HG02642 (cell line): ENCODE results near the gene CACNA2D3.
"Not testable (repeated sequence)": the region's sequence is repeated elsewhere in the genome, so short reads cannot be mapped to it uniquely, and the experiment has no call there.

Source experiments
- ATAC-seq: cut with Tn5 transposase; IDR thresholded peaks from one replicate; pipeline ENCODE4 v1.9.1; 2021; ENCODE audit warnings: mild to moderate bottlenecking; ENCODE audit not compliant: unreplicated experiment, poor library complexity

CACNA2D3 gene

DNA sequence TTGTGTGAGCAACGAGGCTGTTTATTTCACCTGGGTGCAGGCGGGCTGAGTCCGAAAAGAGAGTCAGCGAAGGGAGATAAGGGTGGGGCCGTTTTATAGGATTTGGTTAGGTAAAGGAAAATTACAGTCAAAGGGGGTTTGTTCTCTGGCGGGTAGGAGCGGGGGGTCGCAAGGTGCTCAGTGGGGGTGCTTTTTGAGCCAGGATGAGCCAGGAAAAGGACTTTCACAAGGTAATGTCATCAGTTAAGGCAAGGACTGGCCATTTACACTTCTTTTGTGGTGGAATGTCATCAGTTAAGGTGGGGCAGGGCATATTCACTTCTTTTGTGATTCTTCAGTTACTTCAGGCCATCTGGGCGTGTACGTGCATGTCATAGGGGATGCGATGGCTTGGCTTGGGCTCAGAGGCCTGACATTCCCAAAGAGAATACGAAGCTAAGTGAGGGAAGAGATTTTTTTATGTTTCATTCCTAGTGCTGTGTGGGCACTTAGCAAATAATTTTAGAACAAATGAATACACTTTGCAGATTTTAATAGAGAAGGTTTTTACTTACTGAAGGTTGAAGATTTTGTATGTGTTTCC lies 517.5 kb downstream of the CACNA2D3 start:
- ATAC-seq = not testable (repeated sequence)

DNA sequence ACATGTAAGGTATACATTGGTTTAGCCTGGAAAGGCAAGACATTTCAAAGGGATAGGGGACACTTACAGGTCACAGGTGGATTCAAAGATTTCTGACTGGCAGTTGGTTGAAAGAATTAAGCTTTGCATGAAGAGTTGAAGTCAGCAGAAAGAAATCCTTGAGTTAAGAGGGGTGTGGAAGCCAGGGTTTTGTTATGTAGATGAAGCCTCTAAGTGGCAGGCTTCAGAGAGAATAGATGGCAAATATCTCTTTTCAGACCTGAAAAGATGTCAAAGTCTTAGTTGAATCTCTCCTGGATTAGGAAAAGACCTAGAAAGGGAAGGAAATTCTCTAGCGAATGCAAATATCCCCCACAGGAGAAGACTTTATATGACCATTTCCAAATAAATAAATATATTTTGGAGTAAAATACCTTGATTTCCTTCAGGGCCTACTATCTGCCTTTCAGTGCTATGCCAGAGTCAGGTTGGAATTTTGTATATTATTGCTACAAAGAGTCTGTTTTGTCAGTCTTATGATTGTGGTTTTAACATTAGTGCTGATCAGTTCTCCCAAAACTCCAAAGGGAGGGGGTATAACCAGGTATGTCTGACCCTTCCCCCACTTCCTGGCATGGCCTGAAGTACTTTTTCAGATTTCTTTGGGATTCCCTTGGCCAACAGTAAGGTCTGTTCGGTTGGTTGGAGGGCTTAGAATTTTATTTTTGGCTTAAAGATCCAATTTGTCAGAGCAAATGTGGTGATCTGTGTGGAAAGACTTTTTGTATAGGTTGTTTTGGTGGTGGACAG lies 519.1 kb downstream of the CACNA2D3 start:
- ATAC-seq = no peak

DNA sequence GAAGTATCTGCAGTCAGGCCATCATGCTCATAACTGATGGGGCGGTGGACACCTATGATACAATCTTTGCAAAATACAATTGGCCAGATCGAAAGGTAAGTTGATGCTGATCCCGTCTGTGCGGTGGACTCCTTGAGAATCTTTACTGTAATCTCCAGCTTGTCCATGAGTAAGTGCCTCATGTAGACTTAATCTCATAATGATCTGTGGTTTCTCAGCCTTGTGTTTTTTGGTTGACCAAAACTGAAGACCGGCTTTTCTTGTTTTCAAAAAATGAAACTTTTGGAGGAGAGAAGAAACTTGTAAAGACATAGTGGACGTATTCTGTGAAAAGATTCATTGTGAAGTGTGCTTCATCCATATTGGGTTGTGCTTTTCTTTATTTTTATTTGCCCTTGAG lies 519.8 kb downstream of the CACNA2D3 start:
- no peak for ATAC-seq

DNA sequence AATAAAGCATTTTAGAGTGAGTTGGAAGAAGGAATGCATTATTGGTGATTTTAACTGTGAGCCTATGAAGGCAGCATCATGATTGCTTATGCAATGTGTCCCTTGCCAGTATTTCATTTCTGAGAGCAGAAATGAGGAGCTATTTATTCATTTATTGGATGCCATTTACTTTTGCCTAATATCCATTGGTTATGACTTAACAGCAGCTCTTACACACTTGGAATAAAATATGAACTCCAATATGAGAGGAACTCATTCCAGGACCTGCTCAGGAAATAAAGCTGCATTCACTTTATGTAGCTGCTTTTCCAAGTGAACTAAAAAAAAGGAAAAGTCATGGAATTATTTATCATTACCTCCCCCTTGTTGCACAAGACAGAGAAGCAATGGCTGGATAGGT lies 525.4 kb downstream of the CACNA2D3 start:
- ATAC-seq = no peak

DNA sequence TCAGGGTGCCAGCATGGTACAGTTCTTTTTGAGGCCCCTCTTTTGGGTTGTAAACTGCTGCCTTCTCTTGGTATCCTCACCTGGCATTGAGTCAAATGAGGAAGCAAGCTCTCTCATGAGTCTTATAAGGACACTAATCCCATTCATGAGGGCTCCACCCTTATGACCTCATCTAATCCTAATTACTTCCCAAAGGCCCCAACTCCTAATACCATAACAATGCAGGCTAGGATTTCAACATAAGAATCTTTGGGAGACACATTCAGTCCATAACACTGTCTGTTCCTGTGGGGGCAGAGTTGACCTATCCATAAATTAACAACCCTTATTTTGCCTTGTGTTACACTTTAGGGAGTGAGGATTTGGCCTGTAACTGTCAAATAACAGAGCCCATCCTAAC lies 527.2 kb downstream of the CACNA2D3 start:
- ATAC-seq = no peak

DNA sequence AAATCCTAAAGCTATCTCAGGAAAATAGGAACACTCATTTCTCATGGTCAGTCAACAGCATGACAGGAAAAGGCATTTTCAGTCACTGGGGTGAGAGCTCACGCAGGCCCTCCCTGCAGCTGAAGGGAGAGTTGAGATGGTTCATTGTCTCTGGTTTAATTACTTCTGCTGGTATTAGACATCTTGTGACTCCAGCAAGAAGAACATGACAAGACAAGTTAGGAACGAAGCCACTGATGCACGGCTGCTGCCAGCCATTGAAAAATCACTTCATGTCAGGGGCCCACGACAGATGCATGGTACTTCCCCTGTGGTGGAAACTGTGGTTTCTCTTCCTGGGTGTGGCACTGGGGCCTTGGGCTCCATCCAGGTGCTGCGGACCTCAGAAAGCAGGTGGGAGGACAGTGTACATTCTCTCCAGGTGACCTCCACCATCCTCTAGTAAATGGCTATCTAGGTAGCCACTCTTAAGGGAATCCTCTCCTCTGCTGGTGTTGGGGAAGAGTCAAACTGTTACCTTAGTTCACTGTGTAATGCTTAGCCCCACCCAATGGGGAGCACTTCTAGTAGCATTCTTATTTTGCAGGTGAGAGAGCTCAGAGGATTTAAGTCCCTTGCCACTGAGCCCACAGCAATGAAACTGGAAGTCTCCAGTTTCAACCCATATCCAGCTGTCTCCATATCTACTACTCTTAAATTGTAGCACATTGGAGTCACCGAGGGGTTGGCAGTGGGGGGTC lies 531.3 kb downstream of the CACNA2D3 start:
- no peak for ATAC-seq

DNA sequence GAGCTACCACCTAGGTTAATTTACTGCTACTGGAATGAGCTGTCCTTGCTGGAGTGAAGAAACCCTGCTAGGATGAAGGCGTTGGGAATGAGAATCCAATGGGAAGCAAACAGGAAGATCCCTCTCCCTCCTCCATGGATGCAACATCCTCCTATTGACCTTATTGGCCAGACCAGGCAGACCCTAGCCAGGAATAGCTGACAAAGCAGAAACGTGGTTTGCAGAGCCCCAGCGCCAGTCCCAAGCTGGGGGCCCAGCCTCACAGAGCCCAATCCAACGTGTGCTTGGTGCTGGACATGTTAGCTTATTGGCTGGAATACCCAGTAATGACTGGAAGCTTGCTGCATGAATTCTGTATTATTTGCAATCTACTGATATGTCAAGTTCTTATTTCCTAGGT lies 532.4 kb downstream of the CACNA2D3 start:
- no peak for ATAC-seq

DNA sequence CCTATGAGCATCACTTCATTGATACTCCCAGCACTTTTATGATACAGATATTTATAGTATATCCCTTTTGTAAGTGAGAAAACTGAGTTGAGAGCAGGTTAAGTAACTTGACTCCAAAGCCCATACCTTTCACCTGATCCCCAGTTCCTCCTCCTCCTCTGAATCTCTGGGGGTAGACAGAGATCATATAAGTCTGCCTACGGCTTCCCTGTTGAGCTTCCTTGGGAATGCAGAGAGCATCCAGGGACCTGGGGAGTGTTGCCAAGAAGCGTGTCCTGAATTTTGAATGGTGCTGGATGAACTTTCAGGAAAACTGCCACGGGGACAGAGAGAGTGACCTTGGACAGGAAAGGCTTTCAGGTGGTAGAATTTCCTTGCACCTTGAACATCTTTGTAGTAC lies 537.0 kb downstream of the CACNA2D3 start:
- ATAC-seq = no peak

DNA sequence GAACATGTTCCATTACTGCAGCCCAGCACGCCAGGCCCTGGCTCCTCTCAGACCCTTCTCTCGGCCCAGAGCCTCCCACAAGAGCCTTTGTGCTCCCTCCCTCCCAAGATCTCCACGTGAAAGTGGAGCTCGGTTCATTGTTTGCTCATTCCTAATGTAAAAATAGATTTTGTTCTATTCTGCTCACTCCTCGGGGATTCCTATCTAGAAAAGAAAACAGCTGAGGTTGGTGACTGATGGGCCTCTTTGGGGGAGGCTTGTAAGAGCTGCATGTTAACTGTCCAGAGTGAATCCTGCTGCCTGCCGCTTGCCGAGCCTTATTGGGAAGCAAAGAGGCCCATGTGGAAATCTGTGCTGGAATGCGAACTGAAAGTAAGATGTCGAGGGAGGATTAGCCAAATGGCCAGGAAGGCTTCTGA lies 538.4 kb downstream of the CACNA2D3 start:
- no peak for ATAC-seq

DNA sequence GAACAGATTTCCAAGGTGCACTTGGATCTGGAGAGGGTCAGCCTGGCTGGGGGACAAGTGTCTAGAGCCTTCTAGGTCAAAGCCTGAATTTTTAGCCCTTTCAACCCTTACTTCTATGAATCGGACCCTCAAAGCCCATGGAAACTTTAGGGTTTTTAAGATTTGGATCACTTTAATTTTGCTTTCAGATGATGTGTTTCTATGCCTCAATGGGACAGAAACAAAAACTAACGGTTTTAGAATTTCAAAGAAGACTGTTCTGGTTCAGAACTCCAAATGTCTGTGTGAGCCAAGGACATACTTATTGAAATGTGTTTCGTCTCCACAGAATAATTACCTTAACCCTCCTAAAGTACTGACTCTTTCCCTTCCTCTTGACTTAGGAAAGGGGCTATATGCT lies 538.8 kb downstream of the CACNA2D3 start:
- ATAC-seq = no peak

DNA sequence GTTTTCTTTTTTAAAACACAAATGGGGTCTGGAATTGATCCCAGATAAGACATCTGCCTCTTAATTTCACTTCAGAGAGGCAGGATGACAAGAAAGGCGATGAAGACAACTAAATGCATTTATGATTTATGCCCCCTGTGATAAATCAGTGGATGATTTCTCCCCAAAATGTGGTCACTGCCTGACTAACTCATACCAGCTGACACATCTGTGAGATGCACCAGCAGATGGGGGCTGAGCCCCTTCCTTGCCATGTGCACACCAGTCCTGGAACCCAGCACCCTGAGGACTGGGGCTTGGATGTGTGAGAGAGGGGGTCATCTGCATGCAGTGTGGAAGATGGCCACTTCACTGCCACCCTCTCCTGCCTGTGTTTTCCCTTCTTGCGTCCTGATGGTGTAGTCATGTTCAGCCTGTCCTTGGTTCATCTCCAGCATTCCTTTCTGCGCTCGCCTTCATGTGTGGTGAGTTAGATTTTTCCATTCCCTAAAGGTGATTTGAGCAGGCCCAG lies 541.2 kb downstream of the CACNA2D3 start:
- no peak for ATAC-seq

DNA sequence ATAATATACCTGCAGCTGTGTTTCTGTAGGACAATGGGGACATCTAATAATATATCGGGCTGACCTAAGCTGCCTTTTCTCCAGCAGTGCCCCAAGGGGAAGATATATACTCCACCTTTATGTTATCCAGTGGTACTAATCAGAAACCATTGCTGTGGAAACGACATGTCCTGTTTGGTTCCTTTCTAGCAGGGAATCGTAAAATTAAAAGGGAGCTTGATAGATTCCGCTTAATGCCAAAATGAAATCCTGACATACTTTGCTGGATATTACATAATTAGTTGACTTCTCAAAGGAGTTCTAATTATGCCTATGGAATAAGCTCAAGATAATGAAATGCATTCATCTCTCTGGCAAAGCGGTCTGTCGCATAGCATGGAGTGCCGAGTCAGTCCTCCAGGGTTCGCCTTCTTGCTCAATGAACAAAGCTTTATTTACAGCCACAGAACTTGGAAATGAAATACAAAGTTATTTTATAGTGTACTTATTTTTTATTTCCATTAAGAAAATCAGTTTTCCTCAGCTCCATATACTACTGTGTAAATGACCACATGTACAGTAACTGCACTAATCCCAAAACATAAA lies 542.8 kb downstream of the CACNA2D3 start:
- no peak for ATAC-seq

DNA sequence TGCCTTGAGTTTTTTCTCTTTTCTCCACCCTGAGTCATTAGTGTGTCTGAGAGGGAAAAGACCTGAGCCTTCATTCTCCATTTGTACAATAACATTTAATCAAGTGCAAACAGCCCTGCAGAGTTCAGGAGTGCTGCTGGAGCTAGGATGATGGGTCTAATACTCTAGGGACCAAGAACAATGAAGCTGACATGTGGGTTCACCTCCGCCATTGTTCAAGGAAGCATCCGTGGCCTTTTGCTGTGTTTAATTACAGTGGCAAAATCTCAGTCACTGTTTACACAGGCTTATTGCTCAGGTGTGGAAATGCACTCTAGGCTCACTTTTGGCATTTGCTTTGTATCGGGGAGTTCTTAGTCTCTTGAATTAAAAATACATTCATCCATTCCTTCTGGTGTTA lies 545.9 kb downstream of the CACNA2D3 start:
- no peak for ATAC-seq

DNA sequence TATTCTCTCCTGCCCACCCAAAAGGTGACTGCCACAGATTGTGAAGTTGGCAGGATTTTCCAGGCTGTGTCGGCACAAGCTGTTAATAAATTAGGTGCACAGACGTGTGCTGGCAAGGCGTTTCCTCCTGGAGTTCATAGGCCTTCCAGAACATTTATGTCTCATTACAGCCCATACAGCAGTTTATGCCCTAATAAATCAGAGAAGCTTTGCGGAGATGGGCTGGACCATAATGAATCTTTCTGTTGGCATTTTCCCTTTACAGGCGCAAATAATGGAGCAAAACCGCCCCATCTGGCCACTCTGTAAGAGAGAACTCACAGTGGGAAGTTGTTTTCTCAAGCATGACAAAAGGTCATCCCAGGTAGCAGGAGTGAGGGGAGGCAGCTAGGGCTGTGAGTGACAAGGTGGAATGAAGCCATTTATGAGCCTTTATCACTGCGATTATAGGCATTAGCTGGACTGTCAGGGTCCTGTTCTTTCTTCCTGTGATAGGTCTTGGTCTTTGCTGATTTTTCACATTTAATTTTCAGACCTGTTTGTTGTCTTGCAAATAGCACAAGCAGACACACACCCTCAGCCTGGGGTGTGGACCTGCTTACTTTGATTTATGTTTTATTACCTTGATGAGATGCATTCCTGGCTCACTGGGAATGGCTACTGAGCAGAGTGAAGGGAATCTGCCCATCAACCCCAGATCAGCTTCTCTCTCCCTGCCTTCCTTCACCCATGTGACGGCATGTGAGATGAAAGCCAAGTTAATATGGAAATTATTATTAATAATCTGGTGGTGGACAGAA lies 548.0 kb downstream of the CACNA2D3 start:
- no peak for ATAC-seq

DNA sequence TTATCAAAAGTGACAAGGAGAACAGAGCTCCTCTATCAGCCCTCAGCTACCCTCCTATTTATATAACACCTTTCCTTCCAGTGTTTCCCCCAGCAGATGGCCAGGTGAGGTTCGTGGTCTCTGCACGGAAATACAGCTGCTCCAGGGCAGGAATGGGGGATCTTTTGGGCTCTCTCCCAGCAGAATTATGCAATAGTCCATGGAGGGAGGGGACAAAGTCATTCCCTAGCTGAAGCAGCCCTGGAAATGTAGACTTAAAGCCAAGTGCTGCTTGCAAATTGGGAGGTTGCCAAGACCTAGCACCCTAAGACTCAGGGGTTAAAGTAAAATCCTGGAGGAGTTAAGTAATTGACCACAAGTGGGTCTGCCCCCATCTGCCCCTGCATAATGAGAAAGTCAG lies 549.2 kb downstream of the CACNA2D3 start:
- ATAC-seq = no peak

DNA sequence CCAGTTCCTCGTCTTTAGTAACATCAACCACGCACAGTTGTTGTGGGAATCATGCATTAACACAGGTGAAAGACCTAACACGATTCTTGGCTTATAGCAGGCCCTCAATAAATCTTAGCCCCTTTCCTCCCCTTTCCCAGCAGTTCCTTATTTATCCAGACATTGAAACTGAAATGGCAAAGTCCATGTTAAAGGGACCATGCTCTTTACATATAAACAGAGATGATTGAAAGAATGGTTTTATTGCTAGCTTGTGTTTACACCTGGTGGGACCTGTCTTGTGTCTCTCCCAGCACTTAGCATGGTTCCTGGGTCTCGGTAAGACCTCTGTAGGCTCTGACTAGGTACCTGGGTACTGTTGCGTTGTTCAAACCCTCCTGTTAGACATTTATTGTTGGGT lies 553.7 kb downstream of the CACNA2D3 start:
- no peak for ATAC-seq

DNA sequence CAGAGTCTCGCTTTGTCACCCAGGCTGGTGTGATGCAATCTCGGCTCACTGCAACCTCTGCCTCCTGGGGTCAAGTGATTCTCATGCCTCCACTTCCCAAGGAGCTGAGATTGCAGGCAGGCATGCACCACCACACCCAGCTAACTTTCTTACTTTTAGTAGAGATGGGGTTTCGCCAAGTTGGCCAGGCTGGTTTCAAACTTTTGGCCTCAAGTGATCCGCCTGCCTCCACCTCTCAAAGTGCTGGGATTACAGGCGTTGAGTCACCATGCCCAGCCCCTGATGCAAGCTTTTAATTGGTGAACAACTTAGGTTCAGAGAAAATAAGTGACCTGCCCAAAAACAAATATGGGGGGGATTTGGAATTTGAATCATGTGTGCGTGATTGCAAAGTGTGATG lies 559.4 kb downstream of the CACNA2D3 start:
- ATAC-seq = no peak

DNA sequence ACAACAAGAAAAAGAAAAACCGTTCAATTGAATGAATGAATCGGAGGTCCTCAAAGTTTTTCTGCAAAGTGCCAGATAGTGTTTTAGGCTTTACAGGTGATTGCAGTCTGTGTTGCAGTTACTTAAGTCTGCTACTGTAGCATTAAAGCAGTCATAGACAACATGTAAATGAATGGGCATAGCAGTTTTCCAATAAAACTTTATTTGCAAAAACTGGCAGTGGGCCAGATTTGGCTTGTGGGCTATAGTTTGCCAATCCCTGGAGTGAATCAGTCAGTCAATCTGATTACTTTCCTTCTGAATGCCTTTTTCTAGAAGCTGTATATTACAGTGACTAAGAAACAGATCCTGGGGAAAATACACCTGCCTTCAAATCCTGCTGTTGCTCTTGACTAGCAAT lies 562.9 kb downstream of the CACNA2D3 start:
- no peak for ATAC-seq

DNA sequence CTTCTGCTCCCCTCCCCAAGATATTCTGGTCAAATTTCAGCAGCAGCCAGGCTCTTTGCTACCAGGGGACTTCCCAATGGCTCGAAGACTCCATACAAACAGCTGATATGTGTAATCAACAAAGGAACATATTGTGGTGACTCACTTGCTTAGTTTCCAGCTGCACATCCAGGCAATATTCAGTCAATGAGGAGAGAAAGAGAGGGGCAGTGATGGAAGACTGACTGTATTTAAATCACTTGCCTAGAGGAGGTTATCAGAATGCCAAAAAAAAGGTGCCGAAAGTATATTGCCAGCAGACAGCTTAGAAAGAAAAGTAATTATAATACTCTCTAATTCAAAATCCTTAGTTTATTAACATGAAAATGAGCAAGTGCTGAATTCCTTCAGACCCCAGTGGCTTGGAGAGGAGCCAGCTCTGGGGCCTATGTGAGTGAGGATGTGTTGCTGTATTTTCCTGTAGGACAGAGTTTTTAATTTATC lies 569.0 kb downstream of the CACNA2D3 start:
- no peak for ATAC-seq

DNA sequence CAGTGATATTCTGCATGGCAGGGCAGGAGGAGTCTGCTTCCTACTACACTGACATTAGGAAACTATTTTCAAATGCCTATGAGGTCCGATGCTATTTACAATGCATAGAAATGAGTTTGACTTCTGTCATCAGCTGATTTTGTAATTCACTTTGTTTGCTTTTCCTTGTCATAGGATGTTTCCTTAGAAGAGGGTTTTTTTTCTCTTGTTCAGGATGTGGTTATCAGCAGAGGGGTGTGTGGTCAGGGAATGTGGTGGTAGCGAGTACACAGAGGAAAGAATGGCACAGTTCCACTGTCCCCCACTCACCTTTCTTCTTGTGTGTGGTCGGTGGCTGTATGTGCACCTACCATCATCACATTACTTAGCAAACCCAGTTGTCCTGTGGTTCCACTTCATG lies 574.0 kb downstream of the CACNA2D3 start:
- ATAC-seq = no peak
